Sigmoid colon (tissue), 3 donors: Measurements from ENCODE around the gene HPGDS.

ENCODE experiments used
- POLR2A ChIP-seq, 2 donors: fragments of 450-650 bp; IDR thresholded peaks; one replicate each; pipeline ENCODE4 v1.6.1; 2016; ENCODE audit warnings: antibody characterized with exemption in 2 of 2, mild to moderate bottlenecking in 2 of 2, moderate library complexity in 2 of 2
- TF ChIP-seq, protein P1 (sequence below), 4 experiments: fragments of 450-650 bp in 3 of 4; fragments of 200-600 bp in 1 of 4; IDR thresholded peaks; one replicate each; pipeline ENCODE4 v1.5.1; 2016 to 2019; ENCODE audit warnings: antibody characterized with exemption in 4 of 4, mild to moderate bottlenecking in 3 of 4, moderate library complexity in 2 of 4

DNA sequence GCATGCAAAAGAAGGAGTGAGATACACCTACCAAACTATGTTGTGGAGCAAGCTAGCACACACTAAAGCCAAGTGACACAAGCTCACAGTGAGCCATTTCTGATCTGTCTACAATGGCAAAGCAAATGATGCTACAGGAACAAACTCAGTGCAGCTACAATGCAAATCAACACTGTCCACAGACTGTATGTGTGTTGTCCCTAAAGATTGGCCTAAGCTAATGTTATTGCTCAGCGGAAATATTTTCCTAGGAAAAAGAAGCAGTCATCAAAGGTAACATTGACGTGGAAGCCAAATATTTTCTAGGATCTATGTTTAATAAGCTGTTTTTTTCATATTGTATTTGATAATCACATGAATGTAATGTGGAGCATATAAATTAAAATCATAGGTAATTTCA is 34.7 kb upstream of the HPGDS start:
- TF ChIP-seq, protein P1, sequence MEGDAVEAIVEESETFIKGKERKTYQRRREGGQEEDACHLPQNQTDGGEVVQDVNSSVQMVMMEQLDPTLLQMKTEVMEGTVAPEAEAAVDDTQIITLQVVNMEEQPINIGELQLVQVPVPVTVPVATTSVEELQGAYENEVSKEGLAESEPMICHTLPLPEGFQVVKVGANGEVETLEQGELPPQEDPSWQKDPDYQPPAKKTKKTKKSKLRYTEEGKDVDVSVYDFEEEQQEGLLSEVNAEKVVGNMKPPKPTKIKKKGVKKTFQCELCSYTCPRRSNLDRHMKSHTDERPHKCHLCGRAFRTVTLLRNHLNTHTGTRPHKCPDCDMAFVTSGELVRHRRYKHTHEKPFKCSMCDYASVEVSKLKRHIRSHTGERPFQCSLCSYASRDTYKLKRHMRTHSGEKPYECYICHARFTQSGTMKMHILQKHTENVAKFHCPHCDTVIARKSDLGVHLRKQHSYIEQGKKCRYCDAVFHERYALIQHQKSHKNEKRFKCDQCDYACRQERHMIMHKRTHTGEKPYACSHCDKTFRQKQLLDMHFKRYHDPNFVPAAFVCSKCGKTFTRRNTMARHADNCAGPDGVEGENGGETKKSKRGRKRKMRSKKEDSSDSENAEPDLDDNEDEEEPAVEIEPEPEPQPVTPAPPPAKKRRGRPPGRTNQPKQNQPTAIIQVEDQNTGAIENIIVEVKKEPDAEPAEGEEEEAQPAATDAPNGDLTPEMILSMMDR (IDR thresholded peaks at IDR 0.05): no peak
- TF ChIP-seq POLR2A (IDR thresholded peaks at IDR 0.05): no peak
